PC-3 (cell line): Measurements from ENCODE around the gene CASTOR1.

Experiments
- EZH2 ChIP-seq: fragments of 300-600 bp; sonication (generic); IDR thresholded peaks from one replicate; pipeline ENCODE4 v1.6.1; 2017; ENCODE audit warnings: antibody characterized with exemption, mild to moderate bottlenecking, low read length; ENCODE audit not compliant: unreplicated experiment
- TF ChIP-seq, protein P1 (sequence below): fragments of 300-600 bp; sonication (generic); conservative IDR thresholded peaks from 2 replicates; pipeline ENCODE4 v1.5.1; 2017; ENCODE audit warnings: antibody characterized with exemption, low read depth, mild to moderate bottlenecking, low read length

DNA sequence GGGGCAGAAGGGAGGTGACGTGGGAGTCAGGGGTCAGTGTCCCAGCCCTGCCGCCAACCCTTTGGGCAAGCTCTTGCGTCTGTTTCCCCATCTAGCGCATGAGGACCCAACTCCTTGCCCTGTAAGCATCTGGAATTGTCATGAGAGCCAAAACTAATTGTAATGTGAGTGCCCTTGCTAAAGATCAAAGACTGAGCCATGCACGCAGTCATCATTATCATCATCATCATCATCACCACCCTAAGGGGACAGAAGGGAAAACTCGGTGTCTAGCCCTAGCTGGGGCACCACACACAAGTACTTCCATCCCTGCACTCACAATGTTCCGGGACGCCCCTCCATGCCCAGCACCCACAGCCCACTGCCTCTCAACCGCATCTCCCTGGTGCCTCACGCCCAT, 45.2 kb downstream of the CASTOR1 start:
- TF ChIP-seq EZH2, result no peak
- TF ChIP-seq, protein P1, sequence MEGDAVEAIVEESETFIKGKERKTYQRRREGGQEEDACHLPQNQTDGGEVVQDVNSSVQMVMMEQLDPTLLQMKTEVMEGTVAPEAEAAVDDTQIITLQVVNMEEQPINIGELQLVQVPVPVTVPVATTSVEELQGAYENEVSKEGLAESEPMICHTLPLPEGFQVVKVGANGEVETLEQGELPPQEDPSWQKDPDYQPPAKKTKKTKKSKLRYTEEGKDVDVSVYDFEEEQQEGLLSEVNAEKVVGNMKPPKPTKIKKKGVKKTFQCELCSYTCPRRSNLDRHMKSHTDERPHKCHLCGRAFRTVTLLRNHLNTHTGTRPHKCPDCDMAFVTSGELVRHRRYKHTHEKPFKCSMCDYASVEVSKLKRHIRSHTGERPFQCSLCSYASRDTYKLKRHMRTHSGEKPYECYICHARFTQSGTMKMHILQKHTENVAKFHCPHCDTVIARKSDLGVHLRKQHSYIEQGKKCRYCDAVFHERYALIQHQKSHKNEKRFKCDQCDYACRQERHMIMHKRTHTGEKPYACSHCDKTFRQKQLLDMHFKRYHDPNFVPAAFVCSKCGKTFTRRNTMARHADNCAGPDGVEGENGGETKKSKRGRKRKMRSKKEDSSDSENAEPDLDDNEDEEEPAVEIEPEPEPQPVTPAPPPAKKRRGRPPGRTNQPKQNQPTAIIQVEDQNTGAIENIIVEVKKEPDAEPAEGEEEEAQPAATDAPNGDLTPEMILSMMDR, result no peak
